ENCODE data around the gene PRKCH.

Gene PRKCH

GRCh38 chr14:61533513-61534255 lies 212.3 kb downstream of the PRKCH start:
- Mint-ChIP-seq H3K27ac (peak overlapping the region; percentile 65), H3K4me3 (no peak overlapping the region), H3K9me3 (peaks cover 3% of the 10 kb centered on the region), H3K27me3 (ENCODE audit: low read depth) (no peaks in the 10 kb centered on the region), H3K36me3 (ENCODE audit: low read depth) (peaks cover 70% of the 10 kb centered on the region), H3K4me1 (ENCODE audit: low read depth) (peaks cover 64% of the 10 kb centered on the region)

DNA sequence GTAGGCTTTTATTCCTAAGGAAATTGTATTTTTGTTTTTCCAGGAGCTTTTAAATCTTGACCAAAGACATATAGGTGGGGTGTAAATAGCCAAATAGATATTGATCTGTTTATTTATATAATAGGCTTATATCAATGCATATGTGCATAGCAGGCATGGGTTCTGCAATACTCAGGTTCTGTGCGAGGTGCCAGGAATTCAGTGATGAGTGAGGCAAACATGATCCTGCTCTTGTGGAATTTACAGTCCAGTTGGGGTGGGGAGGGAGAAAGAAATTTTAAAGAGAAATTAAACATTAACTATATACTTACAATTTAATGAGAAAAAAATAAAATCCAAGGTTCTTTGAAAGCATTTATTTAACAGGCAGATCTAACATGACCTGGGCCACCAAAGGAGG lies 213.7 kb downstream of the PRKCH start:
- Mint-ChIP-seq H3K27ac (peak overlapping the region; percentile 37), H3K4me3 (no peak overlapping the region), H3K27me3 (ENCODE audit: low read depth) (no peaks in the 10 kb centered on the region), H3K4me1 (ENCODE audit: low read depth) (peaks cover 65% of the 10 kb centered on the region), H3K36me3 (ENCODE audit: low read depth) (peaks cover 69% of the 10 kb centered on the region), H3K9me3 (no peaks in the 10 kb centered on the region)

DNA sequence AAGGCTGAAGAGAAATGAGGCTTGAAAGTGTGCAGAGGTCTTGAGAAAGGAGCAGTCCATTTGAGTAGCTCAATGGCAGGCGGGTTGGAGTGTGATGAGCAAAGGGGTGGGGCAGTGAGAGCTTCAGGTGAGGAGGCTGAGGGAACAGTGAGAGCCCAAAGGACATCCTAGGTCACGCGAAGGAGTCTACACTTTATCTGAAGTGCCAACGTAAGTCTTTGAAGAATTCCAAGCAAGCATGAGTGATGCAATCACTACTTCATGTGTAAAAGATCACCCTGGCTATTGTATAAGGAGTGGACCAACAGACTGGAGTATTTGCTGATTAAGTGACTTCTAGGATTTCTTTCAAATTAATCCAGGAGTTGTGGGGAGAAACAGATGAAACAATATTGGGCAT lies 214.1 kb downstream of the PRKCH start:
- H3K27me3 Mint-ChIP-seq (ENCODE audit: low read depth), result no peaks in the 10 kb centered on the region

DNA sequence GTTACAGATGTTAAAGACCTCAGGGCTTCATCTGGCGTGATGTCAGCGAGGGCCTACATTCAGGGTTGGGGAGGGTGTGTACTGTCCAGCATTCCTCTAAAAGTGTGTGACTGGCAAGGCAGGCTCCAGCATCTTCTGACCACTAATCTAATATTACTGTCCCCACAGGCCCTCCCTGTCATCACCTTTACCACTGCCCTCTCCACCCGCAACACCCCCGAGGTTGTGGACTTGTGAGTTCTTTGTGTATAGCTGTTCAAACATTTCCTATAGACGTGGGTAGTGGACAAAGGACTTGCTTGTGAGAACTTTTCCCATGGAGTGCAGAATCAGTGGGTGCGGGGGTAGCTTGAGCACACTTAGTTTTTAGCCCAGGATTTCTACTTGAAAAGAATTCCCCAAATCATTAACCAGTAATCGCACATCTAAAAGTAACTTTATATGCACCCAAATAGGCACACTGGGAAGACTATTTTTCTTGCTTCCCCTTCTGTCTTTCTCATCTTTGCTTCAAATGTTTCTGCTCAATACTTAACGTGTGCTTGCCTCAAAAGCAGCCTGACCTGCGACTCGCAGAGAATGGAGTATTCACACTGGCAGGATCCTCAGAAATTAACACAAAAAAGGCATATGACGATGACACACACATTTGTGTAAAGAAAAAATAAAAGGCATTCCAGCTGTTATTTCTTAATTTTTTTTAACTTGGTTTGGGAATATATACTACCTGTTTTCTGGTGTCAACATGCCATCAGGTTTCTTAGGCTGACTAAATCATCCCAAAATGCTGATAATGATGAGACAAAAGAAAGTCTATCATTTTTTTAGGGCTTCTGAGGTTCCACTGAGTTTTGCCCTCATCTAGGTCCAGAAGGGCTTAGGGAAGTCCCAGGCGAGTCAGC lies 215.5 kb downstream of the PRKCH start:
- Mint-ChIP-seq H3K27ac (peak overlapping the region; percentile 81), H3K4me3 (peak overlapping the region; percentile 44), H3K36me3 (ENCODE audit: low read depth) (peaks cover 74% of the 10 kb centered on the region), H3K9me3 (no peaks in the 10 kb centered on the region), H3K4me1 (ENCODE audit: low read depth) (peaks cover 63% of the 10 kb centered on the region), H3K27me3 (ENCODE audit: low read depth) (no peaks in the 10 kb centered on the region)

More for the DNA sequence above, 214.1 kb downstream of the PRKCH start:
- peaks cover 61% of the 10 kb centered on the region for H3K4me1 Mint-ChIP-seq (ENCODE audit: low read depth)
- peaks cover 67% of the 10 kb centered on the region for H3K36me3 Mint-ChIP-seq (ENCODE audit: low read depth)
- H3K9me3 Mint-ChIP-seq, result no peaks in the 10 kb centered on the region
- H3K27ac Mint-ChIP-seq, result peak overlapping the region; percentile 52
- H3K4me3 Mint-ChIP-seq, result no peak overlapping the region

DNA sequence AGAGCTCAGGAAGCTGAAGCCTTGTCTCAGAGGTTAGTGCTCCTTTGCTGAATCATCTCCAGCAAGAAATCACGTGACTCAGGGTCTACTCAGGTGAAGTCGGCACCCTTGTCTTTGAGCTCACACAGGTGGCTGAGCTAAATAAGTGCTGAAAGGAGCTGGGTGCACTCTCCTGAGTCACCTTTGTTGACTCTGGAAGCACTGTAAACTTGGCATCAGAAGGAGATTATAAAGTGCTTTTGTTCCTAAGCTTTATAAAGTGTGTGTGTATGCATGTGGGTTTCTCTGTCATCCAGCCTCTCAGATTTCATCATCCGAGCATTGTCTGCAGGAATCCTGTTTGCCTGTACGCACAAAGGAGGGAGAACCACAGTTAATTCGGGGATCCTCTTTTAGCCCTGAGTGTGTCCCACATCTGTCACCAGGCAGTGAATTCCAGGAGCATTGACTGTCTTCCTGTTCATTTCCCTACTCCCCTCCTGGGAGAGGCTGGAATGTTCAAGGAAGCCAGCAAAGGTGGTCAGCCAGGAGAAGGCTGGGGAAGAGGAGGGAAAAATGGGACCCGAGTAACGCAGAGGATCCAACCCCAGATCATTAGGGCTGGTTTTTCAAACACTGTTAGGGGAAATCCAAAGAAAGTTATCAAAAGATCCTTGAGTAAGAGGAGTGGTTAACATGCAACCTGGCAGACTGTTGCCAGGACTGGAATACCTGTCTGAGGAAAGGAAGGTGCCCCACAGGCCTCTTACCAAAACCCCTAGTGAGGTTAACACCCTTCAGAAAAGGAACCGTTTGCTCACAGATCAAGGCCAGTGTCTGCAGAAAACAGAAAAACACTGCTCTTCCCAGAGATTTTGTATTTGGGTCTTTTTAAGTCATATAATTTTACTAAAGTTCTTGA lies 216.4 kb downstream of the PRKCH start:
- H3K36me3 Mint-ChIP-seq (ENCODE audit: low read depth), result peaks cover 74% of the 10 kb centered on the region
- H3K9me3 Mint-ChIP-seq, result no peaks in the 10 kb centered on the region
- H3K27ac Mint-ChIP-seq, result peak overlapping the region; percentile 81
- H3K27me3 Mint-ChIP-seq (ENCODE audit: low read depth), result no peaks in the 10 kb centered on the region
- H3K4me3 Mint-ChIP-seq, result peak overlapping the region; percentile 44
- H3K4me1 Mint-ChIP-seq (ENCODE audit: low read depth), result peaks cover 62% of the 10 kb centered on the region

GRCh38 chr14:61538464-61539022 lies 217.2 kb downstream of the PRKCH start:
- peaks cover 77% of the 10 kb centered on the region for H3K36me3 Mint-ChIP-seq (ENCODE audit: low read depth)
- no peaks in the 10 kb centered on the region for H3K9me3 Mint-ChIP-seq
- H3K4me1 Mint-ChIP-seq (ENCODE audit: low read depth), result peaks cover 58% of the 10 kb centered on the region
- H3K27me3 Mint-ChIP-seq (ENCODE audit: low read depth), result no peaks in the 10 kb centered on the region
- peak overlapping the region; percentile 1 for H3K4me3 Mint-ChIP-seq
- H3K27ac Mint-ChIP-seq, result peak overlapping the region; percentile 81

DNA sequence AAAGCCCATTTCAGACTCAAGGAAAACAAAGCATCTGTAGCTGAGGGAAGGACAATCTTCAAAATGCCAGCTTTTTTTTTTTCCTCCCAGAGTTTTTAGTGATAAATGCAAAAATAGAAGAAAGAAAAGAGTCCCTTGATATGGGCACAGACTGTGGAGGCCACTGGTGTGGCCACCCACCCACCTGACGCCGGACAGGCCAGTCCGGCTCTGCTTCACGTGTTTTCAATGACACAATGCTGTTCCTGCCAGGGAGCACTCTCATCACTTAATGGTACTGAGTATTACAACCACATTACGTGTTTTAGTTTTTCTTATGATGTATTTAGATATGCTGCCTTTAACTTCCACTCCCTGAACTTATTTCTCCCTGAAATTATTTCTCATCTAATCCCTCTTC lies 218.3 kb downstream of the PRKCH start:
- H3K4me1 Mint-ChIP-seq (ENCODE audit: low read depth), result peaks cover 53% of the 10 kb centered on the region
- peak overlapping the region; percentile 44 for H3K27ac Mint-ChIP-seq
- H3K9me3 Mint-ChIP-seq, result no peaks in the 10 kb centered on the region
- H3K4me3 Mint-ChIP-seq, result no peak overlapping the region
- no peaks in the 10 kb centered on the region for H3K27me3 Mint-ChIP-seq (ENCODE audit: low read depth)
- peaks cover 71% of the 10 kb centered on the region for H3K36me3 Mint-ChIP-seq (ENCODE audit: low read depth)

DNA sequence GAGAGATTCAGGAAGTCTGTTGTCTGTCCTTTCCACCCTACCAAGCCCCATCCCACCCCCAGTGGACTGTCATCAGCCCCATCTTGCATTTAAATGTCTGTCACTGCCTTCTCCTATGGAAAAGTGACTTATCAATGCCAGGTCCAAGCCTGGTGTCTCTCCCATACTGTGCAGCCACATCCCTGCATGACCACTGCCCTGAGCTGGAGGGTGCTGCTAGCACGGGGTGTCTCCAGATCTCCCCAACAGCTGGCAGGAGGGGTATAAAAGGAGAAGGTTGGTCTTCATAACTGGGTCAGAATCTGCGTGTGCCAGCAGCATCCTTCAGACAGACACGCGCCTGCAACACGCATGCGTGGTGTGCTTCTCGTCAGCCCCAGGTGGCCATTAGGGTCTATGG lies 219.6 kb downstream of the PRKCH start:
- no peaks in the 10 kb centered on the region for H3K9me3 Mint-ChIP-seq
- H3K36me3 Mint-ChIP-seq (ENCODE audit: low read depth), result peaks cover 69% of the 10 kb centered on the region
- peaks cover 56% of the 10 kb centered on the region for H3K4me1 Mint-ChIP-seq (ENCODE audit: low read depth)
- H3K27me3 Mint-ChIP-seq (ENCODE audit: low read depth), result no peaks in the 10 kb centered on the region
- H3K4me3 Mint-ChIP-seq, result no peak overlapping the region
- H3K27ac Mint-ChIP-seq, result no peak overlapping the region

DNA sequence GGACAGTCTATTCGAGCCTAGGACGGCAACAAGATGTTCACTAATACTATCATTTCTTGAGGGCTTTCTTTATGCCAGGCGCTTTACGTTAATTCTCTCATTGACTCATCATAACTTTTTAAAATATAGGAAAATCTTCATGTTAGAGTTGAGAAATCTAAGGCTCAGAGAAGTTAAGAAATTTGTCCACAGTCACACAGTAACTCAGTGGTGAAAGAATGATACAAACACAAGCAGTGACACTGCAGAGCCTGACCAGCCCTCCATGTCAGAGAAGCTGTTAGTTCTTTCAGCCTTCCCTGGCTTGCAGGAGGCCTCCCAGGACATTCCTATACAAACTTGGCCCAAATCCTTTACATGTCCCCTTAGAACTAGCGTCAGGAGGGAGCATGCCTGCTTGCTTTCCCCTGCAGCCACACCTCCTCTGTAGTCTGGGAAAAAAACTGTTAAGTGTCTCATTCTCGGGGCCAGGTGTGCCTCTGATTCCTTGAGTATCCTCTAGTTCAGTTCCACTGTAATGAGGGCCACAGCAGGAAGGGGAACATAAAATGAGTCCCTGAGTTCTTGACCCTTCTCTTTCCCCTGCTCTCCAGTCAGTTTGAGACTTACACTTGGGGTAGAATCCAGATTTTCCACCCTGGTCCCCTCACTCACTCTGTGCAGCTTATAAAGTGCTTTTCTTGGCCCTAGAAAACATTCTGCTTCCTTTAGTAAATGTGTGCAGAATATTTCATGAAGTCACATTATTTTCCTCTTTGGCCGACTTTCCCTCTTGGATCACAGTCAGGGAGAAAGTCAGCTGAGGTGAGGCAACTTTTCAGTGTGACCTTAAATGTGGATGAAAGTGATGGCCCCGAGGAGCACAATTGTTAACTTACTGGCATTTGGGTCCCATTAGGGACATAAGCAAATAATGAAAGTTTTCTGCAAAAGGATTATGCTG lies 221.7 kb downstream of the PRKCH start:
- Mint-ChIP-seq H3K36me3 (ENCODE audit: low read depth) (peaks cover 63% of the 10 kb centered on the region), H3K27ac (no peak overlapping the region), H3K4me1 (ENCODE audit: low read depth) (peaks cover 44% of the 10 kb centered on the region)

GRCh38 chr14:61543946-61544345 lies 222.6 kb downstream of the PRKCH start:
- H3K27me3 Mint-ChIP-seq (ENCODE audit: low read depth), result no peaks in the 10 kb centered on the region
- H3K36me3 Mint-ChIP-seq (ENCODE audit: low read depth), result peaks cover 59% of the 10 kb centered on the region
- no peaks in the 10 kb centered on the region for H3K9me3 Mint-ChIP-seq
- no peak overlapping the region for H3K27ac Mint-ChIP-seq
- no peak overlapping the region for H3K4me3 Mint-ChIP-seq
- peaks cover 35% of the 10 kb centered on the region for H3K4me1 Mint-ChIP-seq (ENCODE audit: low read depth)

More for the DNA sequence above, 221.7 kb downstream of the PRKCH start:
- no peaks in the 10 kb centered on the region for H3K9me3 Mint-ChIP-seq
- no peak overlapping the region for H3K4me3 Mint-ChIP-seq
- H3K27me3 Mint-ChIP-seq (ENCODE audit: low read depth), result no peaks in the 10 kb centered on the region

DNA sequence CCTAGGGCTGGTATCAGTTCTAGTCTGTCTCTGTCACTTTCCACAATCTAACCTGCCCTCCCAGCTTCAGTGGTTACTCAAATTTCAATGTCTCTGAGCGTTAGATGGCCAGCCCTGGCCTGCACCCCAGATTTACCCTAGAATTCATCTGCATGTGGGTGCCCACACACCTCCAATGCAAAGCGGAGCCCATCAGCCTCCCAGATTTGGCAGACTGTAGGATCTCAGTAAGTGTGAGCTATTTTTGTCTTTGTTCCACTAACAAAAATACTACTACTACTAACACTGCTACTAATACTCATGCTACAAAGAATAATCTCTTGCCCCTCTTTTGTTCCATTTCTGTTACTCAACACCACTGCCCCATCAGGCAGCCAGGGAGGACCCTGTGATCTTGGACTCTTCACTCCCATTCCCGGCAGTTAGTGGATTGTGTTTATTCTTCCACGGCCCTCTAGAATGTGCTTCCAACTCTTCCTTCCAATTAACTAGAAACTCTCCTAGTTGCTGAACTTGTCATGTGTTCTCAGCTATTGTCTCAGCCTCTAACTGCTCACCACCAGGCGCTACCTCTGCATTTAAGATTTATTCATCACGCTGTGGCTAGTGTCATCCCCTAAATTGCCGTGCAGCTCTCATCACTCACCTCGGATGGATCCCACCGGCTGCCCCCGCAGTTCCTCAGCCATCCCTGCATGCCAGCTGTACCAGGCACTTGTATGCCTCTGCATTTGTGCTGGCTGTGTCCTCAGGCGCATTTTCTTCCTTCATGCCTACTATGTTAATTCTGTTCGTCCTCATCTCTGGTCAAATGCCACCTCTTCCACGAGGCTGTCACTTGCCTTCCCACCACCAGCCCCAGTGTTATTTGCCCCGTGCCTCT lies 223.3 kb downstream of the PRKCH start:
- H3K4me3 Mint-ChIP-seq, result no peak overlapping the region
- H3K27ac Mint-ChIP-seq, result peak overlapping the region; percentile 38
- H3K27me3 Mint-ChIP-seq (ENCODE audit: low read depth), result no peaks in the 10 kb centered on the region
- peaks cover 37% of the 10 kb centered on the region for H3K4me1 Mint-ChIP-seq (ENCODE audit: low read depth)
- peaks cover 65% of the 10 kb centered on the region for H3K36me3 Mint-ChIP-seq (ENCODE audit: low read depth)
- no peaks in the 10 kb centered on the region for H3K9me3 Mint-ChIP-seq

- peaks cover 37% of the 10 kb centered on the region for H3K4me1 Mint-ChIP-seq (ENCODE audit: low read depth)
- no peaks in the 10 kb centered on the region for H3K27me3 Mint-ChIP-seq (ENCODE audit: low read depth)
- peaks cover 66% of the 10 kb centered on the region for H3K36me3 Mint-ChIP-seq (ENCODE audit: low read depth)
- H3K4me3 Mint-ChIP-seq, result no peak overlapping the region
- H3K9me3 Mint-ChIP-seq, result no peaks in the 10 kb centered on the region
- H3K27ac Mint-ChIP-seq, result peak overlapping the region; percentile 20
Measured at GRCh38 chr14:61545726-61546455, 224.5 kb downstream of the PRKCH start.
